ENCODE measurements around the gene PLXNB2.
A peak's percentile ranks its signal among the peaks of the same experiment; 100 is the strongest.

Gene PLXNB2

GRCh38 chr22:50298937-50299784 is 8.3 kb downstream of the PLXNB2 start:
- DNase-seq (ENCODE audit: low read depth) = no peak

GRCh38 chr22:50298266-50298637 is 9.2 kb downstream of the PLXNB2 start:
- no peak for DNase-seq (ENCODE audit: low read depth)

- DNase-seq (ENCODE audit: low read depth) = no peak
These were observed 9.8 kb downstream of the PLXNB2 start for GRCh38 chr22:50297510-50298265.

GRCh38 chr22:50296658-50297490 is 10.6 kb downstream of the PLXNB2 start:
- DNase-seq (ENCODE audit: low read depth) = no peak

- DNase-seq (ENCODE audit: low read depth) = no peak
These were observed 13.2 kb downstream of the PLXNB2 start for GRCh38 chr22:50294319-50294656.

- DNase-seq (ENCODE audit: low read depth) = peak; percentile 33
These were observed 13.8 kb downstream of the PLXNB2 start for GRCh38 chr22:50293441-50294318.

- no peak for DNase-seq (ENCODE audit: low read depth)
These were observed 14.6 kb downstream of the PLXNB2 start for GRCh38 chr22:50292643-50293440.

- no peak for DNase-seq (ENCODE audit: low read depth)
These were observed 17.4 kb downstream of the PLXNB2 start for GRCh38 chr22:50289942-50290630.

GRCh38 chr22:50289151-50289941 is 18.1 kb downstream of the PLXNB2 start:
- DNase-seq (ENCODE audit: low read depth) = no peak

- no peak for DNase-seq (ENCODE audit: low read depth)
These were observed 19.7 kb downstream of the PLXNB2 start for GRCh38 chr22:50287731-50288130.

- DNase-seq (ENCODE audit: low read depth) = no peak
These were observed 20.6 kb downstream of the PLXNB2 start for GRCh38 chr22:50286701-50287318.

- no peak for DNase-seq (ENCODE audit: low read depth)
These were observed 21.2 kb downstream of the PLXNB2 start for GRCh38 chr22:50286275-50286674.

- no peak for DNase-seq (ENCODE audit: low read depth)
These were observed 21.7 kb downstream of the PLXNB2 start for GRCh38 chr22:50285568-50286229.

- DNase-seq (ENCODE audit: low read depth) = no peak
These were observed 23.0 kb downstream of the PLXNB2 start for GRCh38 chr22:50284479-50284878.

GRCh38 chr22:50283821-50284220 is 23.6 kb downstream of the PLXNB2 start:
- no peak for DNase-seq (ENCODE audit: low read depth)

GRCh38 chr22:50282361-50283155 is 24.9 kb downstream of the PLXNB2 start:
- DNase-seq (ENCODE audit: low read depth) = peak; percentile 37

GRCh38 chr22:50281957-50282356 is 25.5 kb downstream of the PLXNB2 start:
- no peak for DNase-seq (ENCODE audit: low read depth)

Data from HS-5 (cell line).